ENCODE results near the gene NECTIN4.
A peak's percentile ranks its signal among the peaks of the same experiment; 100 is the strongest.
"Not testable (repeated sequence)": the region's sequence is repeated elsewhere in the genome, so short reads cannot be mapped to it uniquely, and the experiment has no call there.

NECTIN4 gene

GRCh38 chr1:161044908-161045735 lies 44.2 kb downstream of the NECTIN4 start:
- peak overlapping the region; percentile 64 for H3K4me3 ChIP-seq (ENCODE audit: insufficient read depth, low read depth, low read length)
- H3K27me3 ChIP-seq (ENCODE audit: control insufficient read depth, insufficient read depth, low read length, poor library complexity, severe bottlenecking) = peaks cover 13% of the 10 kb centered on the region
- 2% methylated on average over 48 of the region's 48 CpGs for WGBS, 2 experiments
- H3K27ac ChIP-seq (ENCODE audit: insufficient read depth, low read depth, low read length, poor library complexity, severe bottlenecking) = peak overlapping the region; percentile 96
- H3K9me3 ChIP-seq (ENCODE audit: control insufficient read depth, low read length) = no peaks in the 10 kb centered on the region
- H3K36me3 ChIP-seq (ENCODE audit: control insufficient read depth, insufficient read depth, low read length) = peaks cover 14% of the 10 kb centered on the region
- peaks cover 6% of the 10 kb centered on the region for H3K4me1 ChIP-seq (ENCODE audit: control insufficient read depth, insufficient read depth, low read length)

DNA sequence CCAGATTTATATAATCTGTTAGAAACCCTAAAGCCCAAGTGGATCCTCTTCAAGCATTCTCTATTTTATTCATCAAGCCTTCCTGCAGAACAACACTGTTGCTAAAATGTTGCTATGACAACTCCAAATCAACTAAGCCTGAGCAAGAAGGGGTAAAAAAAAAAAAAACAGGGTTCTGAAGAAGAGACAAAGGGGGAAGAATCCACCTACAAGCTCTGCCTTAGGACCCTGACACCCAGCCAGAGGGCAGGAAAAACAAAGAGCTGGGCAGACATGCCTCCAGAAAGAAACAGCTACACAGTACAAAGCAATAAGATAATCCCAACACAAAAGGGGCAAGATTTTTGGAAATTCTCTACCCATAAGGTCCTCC lies 44.8 kb downstream of the NECTIN4 start:
- Histone ChIP-seq H3K36me3 (ENCODE audit: control insufficient read depth, insufficient read depth, low read length) (peaks cover 20% of the 10 kb centered on the region), H3K4me3 (ENCODE audit: insufficient read depth, low read depth, low read length) (peak overlapping the region; percentile 64), H3K27me3 (ENCODE audit: control insufficient read depth, insufficient read depth, low read length, poor library complexity, severe bottlenecking) (peaks cover 13% of the 10 kb centered on the region), H3K4me1 (ENCODE audit: control insufficient read depth, insufficient read depth, low read length) (peaks cover 6% of the 10 kb centered on the region), H3K27ac (ENCODE audit: insufficient read depth, low read depth, low read length, poor library complexity, severe bottlenecking) (peak overlapping the region; percentile 96), H3K9me3 (ENCODE audit: control insufficient read depth, low read length) (no peaks in the 10 kb centered on the region)

- peaks cover 6% of the 10 kb centered on the region for H3K4me1 ChIP-seq (ENCODE audit: control insufficient read depth, insufficient read depth, low read length)
- WGBS, 2 experiments = 92 to 97% methylated on average over 5 of the region's 5 CpGs
- H3K27me3 ChIP-seq (ENCODE audit: control insufficient read depth, insufficient read depth, low read length, poor library complexity, severe bottlenecking) = no peaks in the 10 kb centered on the region
- no peak overlapping the region for H3K4me3 ChIP-seq (ENCODE audit: insufficient read depth, low read depth, low read length)
- H3K9me3 ChIP-seq (ENCODE audit: control insufficient read depth, low read length) = no peaks in the 10 kb centered on the region
- peaks cover 22% of the 10 kb centered on the region for H3K36me3 ChIP-seq (ENCODE audit: control insufficient read depth, insufficient read depth, low read length)
- H3K27ac ChIP-seq (ENCODE audit: insufficient read depth, low read depth, low read length, poor library complexity, severe bottlenecking) = no peak overlapping the region
Observed at GRCh38 chr1:161039546-161039945, 49.8 kb downstream of the NECTIN4 start.

- H3K27ac ChIP-seq (ENCODE audit: insufficient read depth, low read depth, low read length, poor library complexity, severe bottlenecking) = no peak overlapping the region
- peak overlapping the region; percentile 84 for H3K4me3 ChIP-seq (ENCODE audit: insufficient read depth, low read depth, low read length)
- H3K27me3 ChIP-seq (ENCODE audit: control insufficient read depth, insufficient read depth, low read length, poor library complexity, severe bottlenecking) = no peaks in the 10 kb centered on the region
- H3K36me3 ChIP-seq (ENCODE audit: control insufficient read depth, insufficient read depth, low read length) = peaks cover 22% of the 10 kb centered on the region
- H3K4me1 ChIP-seq (ENCODE audit: control insufficient read depth, insufficient read depth, low read length) = peaks cover 2% of the 10 kb centered on the region
- 10 to 19% methylated on average over 2 of the region's 3 CpGs for WGBS, 2 experiments
- no peaks in the 10 kb centered on the region for H3K9me3 ChIP-seq (ENCODE audit: control insufficient read depth, low read length)
Observed at GRCh38 chr1:161039154-161039545, 50.2 kb downstream of the NECTIN4 start.

GRCh38 chr1:161038523-161039153 lies 50.7 kb downstream of the NECTIN4 start, which contains the start of gene TSTD1:
Gene TSTD1, minus strand, starts transcription at chr1:161038964. Its CDS starts 75 bp downstream, at chr1:161038889.
- Histone ChIP-seq H3K36me3 (ENCODE audit: control insufficient read depth, insufficient read depth, low read length) (peaks cover 22% of the 10 kb centered on the region), H3K9me3 (ENCODE audit: control insufficient read depth, low read length) (no peaks in the 10 kb centered on the region), H3K4me3 (ENCODE audit: insufficient read depth, low read depth, low read length) (peak within 1 kb of the TSS; percentile 84), H3K4me1 (ENCODE audit: control insufficient read depth, insufficient read depth, low read length) (no peaks in the 10 kb centered on the region), H3K27ac (ENCODE audit: insufficient read depth, low read depth, low read length, poor library complexity, severe bottlenecking) (no peak within 1 kb of the TSS), H3K27me3 (ENCODE audit: control insufficient read depth, insufficient read depth, low read length, poor library complexity, severe bottlenecking) (no peaks in the 10 kb centered on the region)
- WGBS, 2 experiments = 2 to 3% methylated on average over 54 of the region's 54 CpGs

DNA sequence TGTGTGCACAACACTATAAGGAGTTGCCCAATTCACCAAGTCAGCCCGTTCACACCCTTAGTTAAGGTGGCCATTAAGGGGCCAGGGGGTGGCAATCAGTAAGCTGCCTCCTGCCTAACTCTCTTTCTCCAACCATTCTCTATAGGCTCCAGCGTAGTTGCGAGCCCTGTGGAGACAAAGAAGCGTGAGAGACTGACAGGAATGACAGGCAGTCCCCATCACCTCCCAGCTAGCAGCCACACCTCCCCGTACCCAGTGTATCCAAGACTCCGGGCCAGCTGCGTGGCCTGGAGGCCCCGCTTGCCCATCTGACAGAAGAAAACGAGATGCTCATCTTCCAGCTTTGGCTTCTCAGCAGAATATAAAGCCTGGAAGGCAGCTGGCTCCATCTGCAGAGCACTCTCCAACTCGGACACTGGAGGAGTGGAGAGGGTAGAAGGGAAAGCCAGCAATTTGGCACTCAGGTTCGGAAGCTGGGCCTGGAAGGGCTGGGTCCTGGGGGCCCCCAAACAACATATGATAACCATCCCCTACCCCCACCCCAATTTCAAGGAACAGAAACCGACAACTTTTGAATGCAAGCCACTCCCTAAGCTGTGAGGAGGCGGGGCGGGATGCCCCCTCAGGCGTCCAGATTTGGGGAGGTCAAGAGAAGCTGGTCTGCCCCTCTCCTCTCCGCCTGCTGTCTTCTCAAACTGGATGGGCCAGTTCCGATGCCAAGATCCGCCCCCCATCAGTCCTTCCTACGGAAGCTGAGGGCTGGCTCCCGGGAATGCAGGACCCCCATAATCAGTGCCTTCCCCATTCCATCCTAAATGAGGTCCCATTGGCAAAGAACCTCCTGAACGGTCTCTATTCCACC lies 51.5 kb downstream of the NECTIN4 start:
- no peaks in the 10 kb centered on the region for H3K4me1 ChIP-seq (ENCODE audit: control insufficient read depth, insufficient read depth, low read length)
- H3K4me3 ChIP-seq (ENCODE audit: insufficient read depth, low read depth, low read length) = peak overlapping the region; percentile 84
- no peaks in the 10 kb centered on the region for H3K27me3 ChIP-seq (ENCODE audit: control insufficient read depth, insufficient read depth, low read length, poor library complexity, severe bottlenecking)
- WGBS, 2 experiments = 31 to 33% methylated on average over 21 of the region's 21 CpGs
- no peak overlapping the region for H3K27ac ChIP-seq (ENCODE audit: insufficient read depth, low read depth, low read length, poor library complexity, severe bottlenecking)
- no peaks in the 10 kb centered on the region for H3K9me3 ChIP-seq (ENCODE audit: control insufficient read depth, low read length)
- H3K36me3 ChIP-seq (ENCODE audit: control insufficient read depth, insufficient read depth, low read length) = peaks cover 19% of the 10 kb centered on the region

DNA sequence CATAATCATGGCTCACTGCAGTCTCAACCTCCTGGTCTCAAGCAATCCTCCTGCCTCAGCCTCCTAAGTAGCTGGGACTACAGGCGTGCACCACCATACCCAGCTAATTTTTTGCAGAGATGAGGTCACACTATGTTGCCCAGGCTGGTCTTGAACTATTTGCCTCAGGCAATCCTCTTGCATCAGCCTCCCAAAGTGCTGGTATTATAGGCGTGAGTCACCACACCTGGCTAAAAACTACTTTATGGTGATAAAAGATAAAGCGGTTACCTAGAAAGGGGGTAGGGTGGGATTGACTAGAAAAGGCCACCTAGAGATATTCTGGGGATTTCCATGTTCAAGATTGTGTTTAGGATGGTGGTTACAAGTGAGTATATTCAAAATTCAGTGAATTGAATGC lies 55.6 kb downstream of the NECTIN4 start:
- no peaks in the 10 kb centered on the region for H3K9me3 ChIP-seq (ENCODE audit: control insufficient read depth, low read length)
- H3K27ac ChIP-seq (ENCODE audit: insufficient read depth, low read depth, low read length, poor library complexity, severe bottlenecking) = no peak overlapping the region
- no peak overlapping the region for H3K4me3 ChIP-seq (ENCODE audit: insufficient read depth, low read depth, low read length)
- no peaks in the 10 kb centered on the region for H3K27me3 ChIP-seq (ENCODE audit: control insufficient read depth, insufficient read depth, low read length, poor library complexity, severe bottlenecking)
- WGBS, 2 experiments = 92 to 96% methylated on average over 3 of the region's 3 CpGs
- H3K4me1 ChIP-seq (ENCODE audit: control insufficient read depth, insufficient read depth, low read length) = no peaks in the 10 kb centered on the region
- H3K36me3 ChIP-seq (ENCODE audit: control insufficient read depth, insufficient read depth, low read length) = no peaks in the 10 kb centered on the region

- H3K27ac ChIP-seq (ENCODE audit: insufficient read depth, low read depth, low read length, poor library complexity, severe bottlenecking) = no peak overlapping the region
- no peaks in the 10 kb centered on the region for H3K36me3 ChIP-seq (ENCODE audit: control insufficient read depth, insufficient read depth, low read length)
- WGBS, 2 experiments = 86 to 96% methylated on average over 1 of the region's 1 CpG
- no peak overlapping the region for H3K4me3 ChIP-seq (ENCODE audit: insufficient read depth, low read depth, low read length)
- no peaks in the 10 kb centered on the region for H3K27me3 ChIP-seq (ENCODE audit: control insufficient read depth, insufficient read depth, low read length, poor library complexity, severe bottlenecking)
- no peaks in the 10 kb centered on the region for H3K4me1 ChIP-seq (ENCODE audit: control insufficient read depth, insufficient read depth, low read length)
- H3K9me3 ChIP-seq (ENCODE audit: control insufficient read depth, low read length) = no peaks in the 10 kb centered on the region
Observed at GRCh38 chr1:161032409-161032808, 56.9 kb downstream of the NECTIN4 start.

DNA sequence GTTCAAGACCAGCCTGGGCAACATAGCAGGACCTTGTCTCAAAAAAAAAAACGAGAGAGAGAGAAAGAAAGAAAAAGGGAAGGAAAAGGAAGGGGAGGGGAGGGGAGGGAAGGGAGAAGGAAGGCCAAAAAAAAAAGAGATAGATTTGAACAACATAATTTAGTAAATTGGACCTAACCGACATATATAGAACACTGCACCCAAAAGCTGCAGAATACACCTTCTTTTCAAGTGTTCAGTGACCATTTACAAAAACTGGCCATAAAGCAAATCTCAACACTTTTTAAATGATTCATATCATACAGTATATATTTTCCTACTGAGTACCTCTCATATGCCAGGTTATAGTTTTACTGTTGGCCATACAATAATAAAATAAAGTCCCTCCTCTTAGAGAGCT lies 57.5 kb downstream of the NECTIN4 start:
- H3K27ac ChIP-seq (ENCODE audit: insufficient read depth, low read depth, low read length, poor library complexity, severe bottlenecking) = no peak overlapping the region
- 71 to 81% methylated on average over 2 of the region's 2 CpGs for WGBS, 2 experiments
- H3K27me3 ChIP-seq (ENCODE audit: control insufficient read depth, insufficient read depth, low read length, poor library complexity, severe bottlenecking) = no peaks in the 10 kb centered on the region
- H3K4me3 ChIP-seq (ENCODE audit: insufficient read depth, low read depth, low read length) = no peak overlapping the region
- no peaks in the 10 kb centered on the region for H3K4me1 ChIP-seq (ENCODE audit: control insufficient read depth, insufficient read depth, low read length)
- no peaks in the 10 kb centered on the region for H3K36me3 ChIP-seq (ENCODE audit: control insufficient read depth, insufficient read depth, low read length)
- H3K9me3 ChIP-seq (ENCODE audit: control insufficient read depth, low read length) = no peaks in the 10 kb centered on the region

- H3K27me3 ChIP-seq (ENCODE audit: control insufficient read depth, insufficient read depth, low read length, poor library complexity, severe bottlenecking); H3K27ac ChIP-seq (ENCODE audit: insufficient read depth, low read depth, low read length, poor library complexity, severe bottlenecking); H3K4me3 ChIP-seq (ENCODE audit: insufficient read depth, low read depth, low read length); H3K9me3 ChIP-seq (ENCODE audit: control insufficient read depth, low read length); H3K36me3 ChIP-seq (ENCODE audit: control insufficient read depth, insufficient read depth, low read length); H3K4me1 ChIP-seq (ENCODE audit: control insufficient read depth, insufficient read depth, low read length): not testable (repeated sequence)
- 95 to 97% methylated on average over 32 of the region's 32 CpGs for WGBS, 2 experiments
Observed at GRCh38 chr1:161029466-161029865, 59.9 kb downstream of the NECTIN4 start.
